Muscle of arm (tissue), 12 donors: Measurements from ENCODE around the gene C11orf91. TPM values are rescaled to one million over a fixed set of nuclear protein-coding genes. Genes with fewer than 3 reads are reported as not detected.
"Not testable (repeated sequence)": the region's sequence is repeated elsewhere in the genome, so short reads cannot be mapped to it uniquely, and the experiment has no call there.

ENCODE experiments used
- DNase-seq: peaks from one replicate; pipeline ENCODE4 v3.0.0-alpha.2; 2013
- polyA plus RNA-seq, 12 donors: library from polyadenylated mRNA; unstranded; fragments of 120-200 nt; gene quantifications; one replicate each; pipeline ENCODE4 v1.2.1, GENCODE V29; 2013; ENCODE audit not compliant: insufficient read length in 12 of 12

C11orf91 gene
- polyA plus RNA-seq, 12 donors: not detected

DNA sequence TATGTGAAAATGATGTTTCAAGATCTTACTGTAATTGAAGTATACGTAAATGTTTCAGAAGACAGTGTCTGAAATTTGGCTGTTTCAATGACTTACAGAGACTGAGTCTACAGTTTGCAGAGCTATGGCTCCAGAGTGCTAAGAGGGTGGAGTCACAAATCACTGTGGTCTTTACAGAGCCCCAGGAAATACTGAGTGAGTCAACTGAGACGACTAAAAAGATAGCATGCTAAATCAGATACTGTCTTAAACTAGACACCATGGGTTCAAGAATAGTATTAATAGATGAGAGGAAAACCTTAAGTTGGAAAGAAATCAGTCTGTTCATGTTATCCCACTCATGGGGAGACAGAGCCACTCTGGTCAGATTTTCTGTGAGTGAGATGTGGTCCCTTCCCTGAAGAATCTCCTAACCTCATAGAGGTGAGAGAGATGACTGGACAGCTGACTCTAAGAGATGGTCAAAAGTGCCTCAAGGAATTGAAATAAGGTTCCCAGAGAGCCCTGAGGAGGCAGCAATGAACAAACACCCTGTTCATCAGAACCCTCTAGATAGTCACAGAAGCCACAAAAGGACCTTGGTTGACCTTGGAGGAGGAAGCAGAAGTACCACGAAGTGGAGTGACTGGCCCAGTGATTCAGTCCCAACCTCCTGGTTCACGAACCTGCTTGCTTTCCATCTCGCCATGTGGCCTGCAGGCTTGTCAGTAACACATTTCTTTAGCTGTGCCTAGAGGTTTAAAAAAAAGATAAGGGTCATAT is 30.2 kb downstream of the C11orf91 start:
- DNase-seq: no peak

GRCh38 chr11:33669598-33670249 is 30.9 kb downstream of the C11orf91 start:
- no peak for DNase-seq

- no peak for DNase-seq
Measured at GRCh38 chr11:33668951-33669596, 31.6 kb downstream of the C11orf91 start.

GRCh38 chr11:33668468-33668825 is 32.2 kb downstream of the C11orf91 start:
- DNase-seq: no peak

GRCh38 chr11:33667819-33668467 is 32.7 kb downstream of the C11orf91 start:
- DNase-seq: no peak

GRCh38 chr11:33665350-33666106 is 35.1 kb downstream of the C11orf91 start:
- DNase-seq: no peak

DNA sequence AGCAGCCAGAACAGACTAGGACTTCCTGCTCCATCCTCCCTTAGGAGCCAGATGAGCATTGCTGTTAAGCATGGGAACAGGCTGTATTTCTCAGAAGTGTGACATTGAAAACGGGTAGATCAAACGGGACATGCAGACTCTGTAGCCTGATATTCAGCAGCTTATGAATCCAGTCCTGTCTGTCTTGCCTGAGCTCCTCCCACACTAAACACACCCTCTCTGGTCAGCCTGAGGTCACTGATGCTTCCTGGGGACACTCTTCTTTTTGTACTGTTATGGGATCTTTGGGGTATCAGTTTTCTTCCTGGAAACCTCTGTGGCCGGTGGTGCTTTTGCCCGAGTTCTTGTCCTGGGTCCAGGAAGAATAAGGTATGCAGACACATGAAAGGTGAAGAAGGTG is 35.8 kb downstream of the C11orf91 start:
- no peak for DNase-seq

DNA sequence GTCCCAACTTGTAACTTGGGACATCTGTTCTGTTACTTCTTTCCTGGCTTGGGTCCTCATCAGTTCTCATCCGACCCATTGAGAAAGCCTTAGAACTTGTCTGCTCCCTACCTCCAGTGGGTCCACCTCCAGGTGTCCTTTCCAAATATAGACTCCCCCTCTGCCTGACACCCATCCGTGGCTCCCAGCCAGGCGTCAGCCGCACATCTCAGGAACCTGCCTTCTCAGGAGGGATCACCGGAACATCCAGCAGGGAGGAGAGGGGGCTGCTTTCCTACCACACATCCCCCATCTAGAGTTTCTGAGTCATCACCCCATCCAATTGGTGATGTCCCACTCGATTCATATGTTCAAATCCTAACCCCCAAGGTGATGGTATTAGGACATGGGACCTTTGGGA is 36.5 kb downstream of the C11orf91 start:
- DNase-seq: no peak

- no peak for DNase-seq
Measured at GRCh38 chr11:33663121-33663520, 37.5 kb downstream of the C11orf91 start.

DNA sequence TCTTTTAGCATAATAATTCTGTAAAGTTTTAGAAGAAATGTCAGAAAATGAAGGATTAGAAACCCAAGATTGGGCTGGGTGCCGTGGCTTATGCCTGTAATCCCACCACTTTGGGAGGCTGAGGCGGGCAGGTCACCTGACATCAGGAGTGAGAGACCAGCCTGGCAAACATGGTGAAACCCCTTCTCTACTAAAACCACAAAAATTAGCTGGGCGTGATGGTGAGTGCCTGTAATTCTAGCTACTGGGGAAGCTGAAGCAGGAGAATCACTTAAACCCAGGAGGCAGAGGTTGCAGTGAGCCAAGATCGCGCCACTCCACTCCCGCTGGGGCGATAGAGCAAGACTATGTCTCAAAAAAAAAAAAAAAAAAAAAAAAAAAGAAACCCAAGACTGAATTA is 39.1 kb downstream of the C11orf91 start:
- DNase-seq: not testable (repeated sequence)

GRCh38 chr11:33660962-33661361 is 39.7 kb downstream of the C11orf91 start:
- DNase-seq: no peak

GRCh38 chr11:33659370-33660139 is 41.1 kb downstream of the C11orf91 start:
- no peak for DNase-seq

GRCh38 chr11:33658195-33658900 is 42.3 kb downstream of the C11orf91 start:
- no peak for DNase-seq

- DNase-seq: no peak
Measured at GRCh38 chr11:33657757-33658156, 42.9 kb downstream of the C11orf91 start.

DNA sequence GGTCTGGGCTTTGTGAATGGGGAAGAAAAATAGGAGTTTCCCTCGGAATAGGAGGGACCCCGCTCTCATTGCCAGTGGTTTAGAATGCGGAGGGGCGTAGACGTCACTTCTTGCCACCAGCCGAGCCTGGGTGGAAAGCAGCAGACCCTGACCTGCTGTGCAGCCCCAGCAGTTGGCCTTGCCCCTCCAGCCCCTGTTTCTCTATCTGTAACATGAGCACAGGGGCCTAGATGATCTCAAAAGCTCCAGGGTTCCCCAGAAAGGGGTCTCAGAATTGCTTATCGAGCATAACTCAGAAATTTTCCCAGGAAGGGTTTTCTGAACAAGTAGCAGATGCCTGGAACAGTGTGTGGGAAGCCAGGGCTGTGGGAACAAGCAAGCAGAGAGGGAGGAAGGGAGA is 43.9 kb downstream of the C11orf91 start:
- DNase-seq: no peak

DNA sequence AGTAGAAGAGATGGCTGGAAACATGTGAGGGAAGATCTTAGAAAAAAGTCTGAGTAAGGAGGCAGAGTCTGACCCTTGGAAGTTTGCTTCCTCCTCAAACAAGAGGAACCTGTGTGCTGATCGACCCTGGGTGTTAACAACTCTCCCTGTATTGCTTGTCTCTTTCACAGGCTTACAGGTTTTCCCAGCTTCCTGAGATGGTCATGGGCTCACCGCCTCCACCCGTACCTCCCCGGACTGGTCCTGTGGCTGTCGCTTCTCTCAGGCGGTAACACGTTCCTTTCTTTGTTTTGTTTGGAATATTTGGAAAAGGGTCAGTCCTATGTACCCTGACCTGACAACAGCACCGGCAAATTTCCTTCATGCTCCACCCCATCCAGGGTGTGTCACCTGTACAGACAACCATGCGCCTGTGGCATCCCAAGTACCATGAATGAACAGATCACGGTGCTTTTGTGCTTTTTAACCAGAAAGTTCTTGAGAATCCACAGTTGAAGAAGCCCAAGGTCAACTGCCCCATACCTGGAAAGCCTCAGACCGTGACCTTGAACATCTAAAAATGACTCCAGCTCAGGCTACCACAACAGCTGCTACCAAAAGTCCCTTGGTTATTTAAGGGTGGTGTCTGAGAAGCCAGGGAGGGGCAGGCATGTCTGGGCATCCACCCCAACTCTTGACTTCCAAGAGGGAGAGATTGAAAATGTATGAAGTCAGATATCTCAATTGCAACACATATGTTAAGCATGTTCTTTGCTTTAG is 44.6 kb downstream of the C11orf91 start:
- DNase-seq: no peak

DNA sequence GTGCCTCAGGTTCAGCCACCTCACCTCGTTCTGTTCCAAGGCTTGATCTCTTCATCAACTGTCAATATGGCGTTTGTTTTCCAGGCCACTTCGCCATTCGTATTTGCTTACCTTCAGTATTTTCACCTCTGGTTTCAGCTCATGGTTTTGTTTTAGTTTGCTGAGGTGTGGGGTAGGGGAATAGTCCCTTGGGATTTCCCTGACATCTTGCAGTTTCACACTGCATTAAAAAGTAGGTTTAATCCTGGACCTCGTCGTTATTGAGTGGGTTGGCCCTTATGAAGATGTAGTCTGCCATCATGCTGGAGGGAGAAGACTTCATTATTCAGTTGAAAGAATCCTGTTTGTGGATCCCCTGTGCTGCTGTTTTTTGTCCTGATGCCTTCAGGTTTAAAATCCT is 46.0 kb downstream of the C11orf91 start:
- DNase-seq: no peak

- no peak for DNase-seq
Measured at GRCh38 chr11:33652930-33653329, 47.7 kb downstream of the C11orf91 start.

GRCh38 chr11:33652431-33652830 is 48.2 kb downstream of the C11orf91 start:
- peak; percentile 33 for DNase-seq

DNA sequence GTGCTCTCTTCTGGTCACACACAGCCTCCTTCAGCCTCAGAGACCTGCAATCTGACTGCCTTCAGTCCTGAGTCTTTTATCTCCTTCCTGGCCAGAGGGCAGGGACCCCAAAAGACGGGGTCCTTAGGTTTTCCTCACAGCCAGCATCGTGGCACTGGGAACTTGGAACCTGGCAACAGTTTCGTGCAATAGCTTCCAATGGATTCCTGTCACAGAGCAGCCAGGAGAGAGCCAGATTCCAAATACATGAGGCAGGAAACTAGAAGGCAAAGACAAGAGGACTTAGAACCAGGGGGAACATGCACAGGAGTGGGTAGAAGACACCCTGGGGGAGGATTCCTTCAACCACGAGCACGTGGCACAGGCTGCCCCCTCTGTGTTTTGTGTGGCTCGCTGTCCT is 48.6 kb downstream of the C11orf91 start:
- DNase-seq: no peak
